CD14-positive monocyte (primary cell): ENCODE measurements around the gene SPATA2L. TPM values are rescaled to one million over a fixed set of nuclear protein-coding genes. Genes with fewer than 3 reads are reported as not detected.
A peak's percentile ranks its signal among the peaks of the same experiment; 100 is the strongest.

Experiments
- DNase-seq, 3 donors: peaks; one replicate each; pipeline ENCODE4 v3.0.0-alpha.2; 2011 to 2022
- H2AFZ ChIP-seq: 2 replicates; pipeline ENCODE4 v1.6.0; 2012; ENCODE audit warnings: mild to moderate bottlenecking, low read depth, low read length, inconsistent platforms; ENCODE audit not compliant: insufficient read depth, poor library complexity, severe bottlenecking
- H3K27ac ChIP-seq, 2 donors: 1 replicate in 1 of 2; 2 replicates in 1 of 2; pipeline ENCODE4 v1.5.1; 2012 to 2013; ENCODE audit warnings: low read length in 2 of 2, control low read depth in 1 of 2, inconsistent platforms in 1 of 2, low read depth in 1 of 2, mild to moderate bottlenecking in 1 of 2
- H3K27me3 ChIP-seq, 2 donors: one replicate each; pipeline versions ENCODE4 v1.6.0 to v1.6.1; 2011 to 2013; ENCODE audit warnings: low read length in 2 of 2; ENCODE audit not compliant: control insufficient read depth in 2 of 2, insufficient read depth in 2 of 2
- H3K36me3 ChIP-seq, 2 donors: replicated peaks in 1 of 2; 1 replicate in 1 of 2; 2 replicates in 1 of 2; pipeline versions ENCODE4 v1.5.1 to v1.6.1; 2012 to 2013; ENCODE audit warnings: low read length in 2 of 2, control low read depth in 1 of 2, inconsistent platforms in 1 of 2, mild to moderate bottlenecking in 1 of 2; ENCODE audit not compliant: insufficient read depth in 2 of 2, control insufficient read depth in 1 of 2
- H3K4me1 ChIP-seq, 2 donors: 1 replicate in 1 of 2; 2 replicates in 1 of 2; pipeline versions ENCODE4 v1.5.1 to v1.6.1; 2012 to 2013; ENCODE audit warnings: low read length in 2 of 2, control low read depth in 1 of 2, inconsistent platforms in 1 of 2, mild to moderate bottlenecking in 1 of 2, moderate library complexity in 1 of 2; ENCODE audit not compliant: insufficient read depth in 2 of 2, control insufficient read depth in 1 of 2
- H3K4me2 ChIP-seq: replicated peaks from 2 replicates; pipeline ENCODE3; 2012; ENCODE audit warnings: low read length, moderate library complexity, mild to moderate bottlenecking; ENCODE audit not compliant: poor library complexity, severe bottlenecking; ENCODE audit errors: extremely low read depth
- H3K4me3 ChIP-seq, 3 experiments: fragments of 200-600 bp in 1 of 3; sonication (generic) in 1 of 3; replicated peaks in 1 of 3; 1 replicate in 2 of 3; 2 replicates in 1 of 3; pipeline ENCODE4 v1.5.1; 2011 to 2013; ENCODE audit warnings: low read length in 3 of 3, mild to moderate bottlenecking in 3 of 3, control low read depth in 2 of 3, low read depth in 2 of 3, inconsistent platforms in 1 of 3, moderate library complexity in 1 of 3
- H3K79me2 ChIP-seq: 2 replicates; pipeline ENCODE4 v1.6.0; 2012; ENCODE audit warnings: mild to moderate bottlenecking, control low read depth, inconsistent platforms, low read length, moderate library complexity; ENCODE audit not compliant: insufficient read depth
- H3K9ac ChIP-seq: 2 replicates; pipeline ENCODE4 v1.6.0; 2017; ENCODE audit warnings: low read length, mild to moderate bottlenecking; ENCODE audit not compliant: insufficient read depth, poor library complexity, severe bottlenecking
- H3K9me3 ChIP-seq, 2 donors: replicated peaks in 1 of 2; 1 replicate in 1 of 2; 2 replicates in 1 of 2; pipeline versions ENCODE4 v1.5.1 to v1.6.1; 2012 to 2013; ENCODE audit warnings: low read length in 2 of 2, control low read depth in 1 of 2; ENCODE audit not compliant: control insufficient read depth in 1 of 2, insufficient read depth in 1 of 2
- H4K20me1 ChIP-seq: 2 replicates; pipeline ENCODE4 v1.6.0; 2012; ENCODE audit warnings: mild to moderate bottlenecking, low read length, control low read depth, moderate library complexity; ENCODE audit not compliant: insufficient read depth
- H3K27ac Mint-ChIP-seq, 7 donors: one replicate each; pipeline ENCODE4 v1.8.0; 2020; ENCODE audit warnings: mild to moderate bottlenecking in 7 of 7, mixed read lengths in 7 of 7, moderate library complexity in 6 of 7, inconsistent platforms in 2 of 7
- H3K27me3 Mint-ChIP-seq, 3 donors: one replicate each; pipeline ENCODE4 v1.8.0; 2021 to 2022; ENCODE audit warnings: low read depth in 3 of 3, mild to moderate bottlenecking in 3 of 3, mixed read lengths in 3 of 3, moderate library complexity in 3 of 3, inconsistent platforms in 1 of 3
- H3K36me3 Mint-ChIP-seq, 2 donors: one replicate each; pipeline ENCODE4 v1.8.0; 2020; ENCODE audit warnings: mixed read lengths in 2 of 2, inconsistent platforms in 1 of 2, mild to moderate bottlenecking in 1 of 2
- H3K4me1 Mint-ChIP-seq: one replicate; pipeline ENCODE4 v1.8.0; 2020; ENCODE audit warnings: mild to moderate bottlenecking, mixed read lengths
- H3K4me3 Mint-ChIP-seq, 2 donors: one replicate each; pipeline ENCODE4 v1.8.0; 2020; ENCODE audit warnings: mild to moderate bottlenecking in 2 of 2, mixed read lengths in 2 of 2, moderate library complexity in 1 of 2
- H3K9me3 Mint-ChIP-seq, 7 donors: one replicate each; pipeline ENCODE4 v1.8.0; 2020 to 2022; ENCODE audit warnings: mixed read lengths in 7 of 7, mild to moderate bottlenecking in 6 of 7, moderate library complexity in 6 of 7, inconsistent platforms in 2 of 7
- WGBS: methylation state at CpG from one replicate; pipeline ENCODE4 v1.1.5; 2013; ENCODE audit warnings: missing lambda C conversion rate; ENCODE audit not compliant: insufficient coverage; 5-methylcytosine and 5-hydroxymethylcytosine counted together
- intact Hi-C, 2 donors: fragments of 100-400 bp; cut with micrococcal nuclease; formaldehyde crosslinking; loops; one replicate each; pipeline versions ENCODE4 v1.15.0 to v1.15.1; 2023
- polyA plus RNA-seq, 3 donors: library from polyadenylated mRNA; depleted of rRNA in 1 of 3; unstranded in 2 of 3; stranded (reverse) in 1 of 3; fragments of 300-500 nt in 2 of 3; fragments of >200 nt in 1 of 3; fragmentation: Illumina TruSeq in 2 of 3; gene quantifications; 1 replicate in 2 of 3; 2 replicates in 1 of 3; pipeline ENCODE4 v1.2.3, GENCODE V29; 2012 to 2021
- TF ChIP-seq, protein P1 (sequence below): fragments of 200-600 bp; IDR thresholded peaks from one replicate; pipeline ENCODE4 v1.8.0; 2022; ENCODE audit warnings: antibody characterized with exemption, mild to moderate bottlenecking

SPATA2L gene
- polyA plus RNA-seq, 3 donors = 10.0 to 17.6 (median 15.1) TPM

DNA sequence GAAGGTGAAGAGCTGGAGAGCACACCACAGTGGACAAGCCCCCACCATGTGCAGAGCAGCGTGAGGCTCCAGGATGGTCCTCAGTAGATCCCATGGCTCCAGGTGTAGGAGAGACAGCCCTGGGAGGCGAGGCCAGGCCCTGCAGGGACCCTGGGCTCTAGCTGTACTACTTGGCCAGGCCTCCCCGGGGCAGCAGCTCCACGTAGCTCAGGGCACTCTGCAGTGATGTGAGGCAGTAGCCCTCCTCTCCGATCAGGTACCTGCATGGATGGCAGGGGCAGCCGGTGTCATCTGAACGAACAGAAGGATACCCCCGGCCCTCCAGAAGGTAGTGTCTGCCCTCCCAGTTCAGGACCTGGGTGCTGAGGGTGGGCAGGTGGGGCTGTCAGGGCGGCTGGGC lies 6.2 kb upstream of the SPATA2L start:
- no peaks in the 10 kb centered on the region for H4K20me1 ChIP-seq
- intact Hi-C loops = loop anchor here in 1 of 2 donors (2.0 kb wide), 1 partner anchor 85 kb away; no protein-coding TSS in a partner anchor
- Mint-ChIP-seq H3K4me1 (peaks cover 11% of the 10 kb centered on the region), H3K36me3 (peaks cover 7 to 23% of the 10 kb centered on the region in 2 donors), H3K9me3 (no peaks in the 10 kb centered on the region), H3K27ac (no peak overlapping the region), H3K4me3 (no peak overlapping the region), H3K27me3 (peaks cover 19 to 23% (median 21%) of the 10 kb centered on the region in 3 donors)
- no peak overlapping the region for H3K4me3 ChIP-seq
- H3K9me3 ChIP-seq = no peaks in the 10 kb centered on the region
- TF ChIP-seq, protein P1, sequence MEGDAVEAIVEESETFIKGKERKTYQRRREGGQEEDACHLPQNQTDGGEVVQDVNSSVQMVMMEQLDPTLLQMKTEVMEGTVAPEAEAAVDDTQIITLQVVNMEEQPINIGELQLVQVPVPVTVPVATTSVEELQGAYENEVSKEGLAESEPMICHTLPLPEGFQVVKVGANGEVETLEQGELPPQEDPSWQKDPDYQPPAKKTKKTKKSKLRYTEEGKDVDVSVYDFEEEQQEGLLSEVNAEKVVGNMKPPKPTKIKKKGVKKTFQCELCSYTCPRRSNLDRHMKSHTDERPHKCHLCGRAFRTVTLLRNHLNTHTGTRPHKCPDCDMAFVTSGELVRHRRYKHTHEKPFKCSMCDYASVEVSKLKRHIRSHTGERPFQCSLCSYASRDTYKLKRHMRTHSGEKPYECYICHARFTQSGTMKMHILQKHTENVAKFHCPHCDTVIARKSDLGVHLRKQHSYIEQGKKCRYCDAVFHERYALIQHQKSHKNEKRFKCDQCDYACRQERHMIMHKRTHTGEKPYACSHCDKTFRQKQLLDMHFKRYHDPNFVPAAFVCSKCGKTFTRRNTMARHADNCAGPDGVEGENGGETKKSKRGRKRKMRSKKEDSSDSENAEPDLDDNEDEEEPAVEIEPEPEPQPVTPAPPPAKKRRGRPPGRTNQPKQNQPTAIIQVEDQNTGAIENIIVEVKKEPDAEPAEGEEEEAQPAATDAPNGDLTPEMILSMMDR = no peak
- peaks cover 0 to 9% of the 10 kb centered on the region in 2 donors for H3K27me3 ChIP-seq
- H3K79me2 ChIP-seq = no peaks in the 10 kb centered on the region
- no peak overlapping the region for H2AFZ ChIP-seq
- H3K27ac ChIP-seq = no peak overlapping the region
- H3K4me1 ChIP-seq = peaks cover 16 to 18% of the 10 kb centered on the region in 2 donors
- DNase-seq = no peak
- H3K9ac ChIP-seq = no peak overlapping the region
- H3K36me3 ChIP-seq = peaks cover 9 to 18% of the 10 kb centered on the region in 2 donors
- 96% methylated on average over 8 of the region's 9 CpGs for WGBS
- no peak overlapping the region for H3K4me2 ChIP-seq

DNA sequence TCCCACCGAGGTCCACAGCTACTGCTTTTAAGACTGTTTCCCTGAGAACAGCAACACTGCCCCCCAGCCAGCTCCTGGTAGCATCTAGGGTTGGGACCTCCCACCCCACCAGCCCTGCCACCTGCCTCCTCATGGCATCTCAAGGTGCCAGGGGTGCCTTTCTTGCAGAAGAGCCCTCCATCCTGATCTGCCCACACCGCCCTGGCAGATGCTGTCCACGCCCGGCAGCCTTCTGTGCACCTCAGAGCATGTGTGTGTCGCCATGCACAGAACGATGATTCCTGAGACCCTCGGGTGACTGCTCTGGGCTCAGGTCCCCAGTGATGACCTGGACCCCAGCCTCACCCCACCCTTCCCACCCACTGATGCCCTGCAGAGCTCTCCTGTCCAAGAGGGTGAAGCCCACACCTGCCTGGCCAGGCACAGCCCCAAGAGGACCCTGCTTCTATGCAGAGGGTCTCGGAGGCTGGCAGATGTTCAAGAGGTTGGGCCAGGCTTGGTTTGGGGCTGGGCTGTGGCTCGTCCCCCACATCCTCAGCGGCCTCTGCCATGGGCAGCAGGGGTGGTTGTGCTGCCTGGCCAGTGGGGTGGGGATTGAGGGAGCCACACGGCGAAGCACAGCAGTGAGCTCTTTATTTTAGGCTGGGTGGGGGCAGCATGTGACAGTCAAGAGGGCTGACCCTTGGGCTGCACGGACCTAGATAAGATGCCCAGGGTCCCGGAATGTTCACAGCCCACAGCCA lies 5.2 kb upstream of the SPATA2L start:
- peak in 1 of 3 donors; percentile 4 for DNase-seq
- intact Hi-C loops = loop anchor here (1.0 to 2.0 kb wide), 2 partner anchors 86 to 87 kb away; no protein-coding TSS in a partner anchor
- H3K4me3 Mint-ChIP-seq = peak overlapping the region in 1 of 2 donors; percentile 67

More for the DNA sequence above, 5.2 kb upstream of the SPATA2L start:
- no peak overlapping the region for H3K4me3 ChIP-seq
- H3K9me3 ChIP-seq = no peaks in the 10 kb centered on the region
- Mint-ChIP-seq H3K36me3 (peaks cover 7 to 23% of the 10 kb centered on the region in 2 donors), H3K27ac (peak overlapping the region in 1 of 7 donors; percentile 13), H3K9me3 (no peaks in the 10 kb centered on the region), H3K27me3 (peaks cover 13 to 16% (median 13%) of the 10 kb centered on the region in 3 donors), H3K4me1 (peaks cover 11% of the 10 kb centered on the region)
- H3K4me2 ChIP-seq = no peak overlapping the region
- no peak overlapping the region for H3K27ac ChIP-seq
- H3K4me1 ChIP-seq = peaks cover 13 to 17% of the 10 kb centered on the region in 2 donors
- WGBS = 92% methylated on average over 14 of the region's 14 CpGs
- TF ChIP-seq, protein P1 = no peak
- no peak overlapping the region for H2AFZ ChIP-seq
- no peaks in the 10 kb centered on the region for H3K27me3 ChIP-seq
- H3K79me2 ChIP-seq = no peaks in the 10 kb centered on the region
- H4K20me1 ChIP-seq = no peaks in the 10 kb centered on the region
- no peak overlapping the region for H3K9ac ChIP-seq
- peaks cover 9 to 18% of the 10 kb centered on the region in 2 donors for H3K36me3 ChIP-seq
